IPS DF 4.7 (cell line): Measurements from ENCODE around the gene RARRES2.
"Not testable (repeated sequence)": the region's sequence is repeated elsewhere in the genome, so short reads cannot be mapped to it uniquely, and the experiment has no call there.

Experiments
- DNase-seq: peaks from one replicate; pipeline ENCODE4 v3.0.0-alpha.2; 2013; ENCODE audit warnings: low spot score; ENCODE audit errors: extremely low read depth

RARRES2 gene

GRCh38 chr7:150322114-150322832 is 19.2 kb downstream of the RARRES2 start:
- DNase-seq = no peak

GRCh38 chr7:150321788-150322113 is 19.7 kb downstream of the RARRES2 start:
- DNase-seq = no peak

- no peak for DNase-seq
These were observed 23.5 kb downstream of the RARRES2 start for GRCh38 chr7:150317748-150318444.

GRCh38 chr7:150316987-150317386 is 24.4 kb downstream of the RARRES2 start:
- DNase-seq = not testable (repeated sequence)

GRCh38 chr7:150314639-150315239 is 26.7 kb downstream of the RARRES2 start:
- DNase-seq = no peak

- DNase-seq = no peak
These were observed 27.6 kb downstream of the RARRES2 start for GRCh38 chr7:150313870-150314269.

- DNase-seq = no peak
These were observed 28.0 kb downstream of the RARRES2 start for GRCh38 chr7:150313367-150313809.

GRCh38 chr7:150312649-150313366 is 28.6 kb downstream of the RARRES2 start:
- not testable (repeated sequence) for DNase-seq

- DNase-seq = no peak
These were observed 29.7 kb downstream of the RARRES2 start for GRCh38 chr7:150311711-150312110.

GRCh38 chr7:150311146-150311545 is 30.3 kb downstream of the RARRES2 start:
- DNase-seq = no peak

- DNase-seq = no peak
These were observed 32.9 kb downstream of the RARRES2 start for GRCh38 chr7:150308575-150308974.

- no peak for DNase-seq
These were observed 33.5 kb downstream of the RARRES2 start for GRCh38 chr7:150307904-150308303.

GRCh38 chr7:150307129-150307528 is 34.3 kb downstream of the RARRES2 start:
- no peak for DNase-seq

GRCh38 chr7:150306377-150306776 is 35.1 kb downstream of the RARRES2 start:
- not testable (repeated sequence) for DNase-seq

GRCh38 chr7:150305903-150306284 is 35.5 kb downstream of the RARRES2 start:
- DNase-seq = not testable (repeated sequence)

GRCh38 chr7:150305259-150305902 is 36.0 kb downstream of the RARRES2 start:
- not testable (repeated sequence) for DNase-seq

- DNase-seq = not testable (repeated sequence)
These were observed 36.8 kb downstream of the RARRES2 start for GRCh38 chr7:150304499-150305258.

GRCh38 chr7:150302908-150303310 is 38.5 kb downstream of the RARRES2 start:
- not testable (repeated sequence) for DNase-seq

GRCh38 chr7:150297978-150298377 is 43.5 kb downstream of the RARRES2 start:
- not testable (repeated sequence) for DNase-seq

- DNase-seq = not testable (repeated sequence)
These were observed 44.6 kb downstream of the RARRES2 start for GRCh38 chr7:150296802-150297201.
